Stimulated activated CD4-positive, alpha-beta T cell treated with anti-CD3 and anti-CD28 coated beads, Interleukin-12 subunit alpha, Interleukin-12 subunit beta, amount 100 ng/mL, for 4 hours (primary cell): ENCODE results near the gene NAP1L3.
A peak's percentile ranks its signal among the peaks of the same experiment; 100 is the strongest.

Experiments
- DNase-seq: peaks from one replicate; pipeline ENCODE4 v3.0.0-alpha.2; 2020

Gene NAP1L3

GRCh38 chrX:93673056-93673868, at the start of gene NAP1L3:
NAP1L3 (minus strand) TSS chrX:93673578; CDS start chrX:93673304, 274 bp downstream.
- peak; percentile 44 for DNase-seq

GRCh38 chrX:93711076-93711475, 37.7 kb upstream of the NAP1L3 start:
- no peak for DNase-seq

GRCh38 chrX:93703701-93704100, 30.3 kb upstream of the NAP1L3 start:
- no peak for DNase-seq

- DNase-seq = no peak
Observed at GRCh38 chrX:93695981-93696380, 22.6 kb upstream of the NAP1L3 start.

- no peak for DNase-seq
Observed at GRCh38 chrX:93673869-93674271, 492 bp upstream of the NAP1L3 start, which contains the start of gene FAM133A. FAM133A (plus strand) TSS chrX:93674206; CDS start chrX:93709420, 35,214 bp downstream.

GRCh38 chrX:93660575-93660974, 12.8 kb downstream of the NAP1L3 start:
- no peak for DNase-seq

- DNase-seq = no peak
Observed at GRCh38 chrX:93649381-93649780, 24.0 kb downstream of the NAP1L3 start.

GRCh38 chrX:93637591-93637990, 35.8 kb downstream of the NAP1L3 start:
- DNase-seq = no peak
